Measurements from ENCODE around the gene RARS1. TPM values are rescaled to one million over a fixed set of nuclear protein-coding genes. Genes with fewer than 3 reads are reported as not detected.

Gene RARS1
- total and polyA plus RNA-seq, 2 of the 8 experiments (the other 6 are each of a cell fraction or from before 2014, with no cell fraction given): 30.2 to 108 TPM

GRCh38 chr5:168530621-168531150 lies 44.4 kb downstream of the RARS1 start:
- H2AFZ ChIP-seq (ENCODE audit: low read length): no peak overlapping the region
- H3K23ac ChIP-seq (ENCODE audit: insufficient read length): no peak overlapping the region
- H3K36me3 ChIP-seq (ENCODE audit: control insufficient read depth in 2 of 4, insufficient read depth in 4 of 4, low read length in 3 of 4): peaks cover 0 to 3% (median 0%) of the 10 kb centered on the region in 4 experiments; a peak in 1 of 8 replicates
- no peak overlapping the region for H2BK5ac ChIP-seq (ENCODE audit: low read depth, low read length)
- no peak for DNase-seq (ENCODE audit: low read depth in 1 of 2, low spot score in 2 of 2)
- no peak overlapping the region for H3K4me3 ChIP-seq (ENCODE audit: extremely low read depth in 1 of 4, insufficient read depth in 2 of 4, low read depth in 3 of 4, low read length in 4 of 4)
- CTCF ChIA-PET (ENCODE audit: partially characterized antibody): interaction anchor here (0.8 kb wide), 1 partner anchor 15 kb away, joined by 4 read pairs; no protein-coding TSS in a partner anchor
- POLR2A ChIA-PET (ENCODE audit: partially characterized antibody): interaction anchor here (1.6 kb wide), 1 partner anchor 48 kb away, joined by 5 read pairs; the partner anchor contains the start of gene PANK3
- FAIRE-seq: no peak
- H3K79me1 ChIP-seq (ENCODE audit: low read depth, low read length): no peaks in the 10 kb centered on the region
- no peak overlapping the region for H4K5ac ChIP-seq (ENCODE audit: insufficient read length, low read depth, low read length)
- no peak overlapping the region for H3K56ac ChIP-seq (replicated peaks; ENCODE audit: insufficient read length, low read depth, low read length)
- peak overlapping the region in 1 of 2 experiments; percentile 59; a peak in 1 of 4 replicates for H3K4me2 ChIP-seq (ENCODE audit: insufficient read depth in 1 of 2, low read depth in 2 of 2, low read length in 2 of 2)
- 91% methylated on average over 4 of the region's 4 CpGs; no CpG with 5 or more reads in 1 of the 2 experiments for WGBS, 2 experiments (ENCODE audit: extremely low coverage in 1 of 2, insufficient coverage in 1 of 2, insufficient read length in 1 of 2, insufficient replicate concordance in 2 of 2, low coverage in 1 of 2, low lambda C conversion rate in 2 of 2, missing lambda C conversion rate in 1 of 2)
- H3K79me2 ChIP-seq (ENCODE audit: control insufficient read depth in 1 of 2, insufficient read depth in 2 of 2, low read length in 2 of 2): no peaks in the 10 kb centered on the region
- no peak overlapping the region for H3K27ac ChIP-seq (ENCODE audit: low read depth, low read length)
- H3K4me1 ChIP-seq (replicated peaks in 1 of 4; ENCODE audit: control insufficient read depth in 3 of 4, insufficient read depth in 4 of 4, low read length in 3 of 4): peaks cover 0 to 11% (median 10%) of the 10 kb centered on the region in 4 experiments; a peak in 6 of 7 replicates
- no peak overlapping the region for H3K14ac ChIP-seq (ENCODE audit: insufficient read length)
- peaks cover 4 to 12% (median 11%) of the 10 kb centered on the region in 4 experiments for H3K27me3 ChIP-seq (replicated peaks in 1 of 4; ENCODE audit: control insufficient read depth in 3 of 4, extremely low read depth in 1 of 4, insufficient read depth in 3 of 4, low read length in 3 of 4)
- peaks cover 7% of the 10 kb centered on the region for H3K23me2 ChIP-seq (ENCODE audit: low read depth, low read length)
- TF ChIP-seq CBX8 (IDR thresholded peaks at IDR 0.05; ENCODE audit: borderline replicate concordance, low read depth, low read length): no peak
- TF ChIP-seq SP1 (IDR thresholded peaks at IDR 0.05; ENCODE audit: low read depth, low read length): no peak
- TF ChIP-seq POLR2A (IDR thresholded peaks at IDR 0.05; ENCODE audit: control extremely low read depth in 1 of 2, low read depth in 2 of 2, low read length in 2 of 2): no peak
- no peak for TF ChIP-seq CBX5 (IDR thresholded peaks at IDR 0.05; ENCODE audit: low read depth, low read length)
- TF ChIP-seq GABPA (IDR thresholded peaks at IDR 0.05; ENCODE audit: borderline replicate concordance, insufficient read depth, low read length): no peak
- TF ChIP-seq EZH2 (IDR thresholded peaks at IDR 0.05; ENCODE audit: low read depth, low read length, severe bottlenecking): no peak
- TF ChIP-seq KDM4A (IDR thresholded peaks at IDR 0.05; ENCODE audit: low read depth, low read length, severe bottlenecking): no peak
- TF ChIP-seq NRF1 (IDR thresholded peaks at IDR 0.05; ENCODE audit: low read depth, low read length): no peak
- no peak overlapping the region for H2BK120ac ChIP-seq (replicated peaks; ENCODE audit: low read depth, low read length)
- H3K9ac ChIP-seq (replicated peaks in 1 of 4; ENCODE audit: extremely low read depth in 1 of 4, low read depth in 3 of 4, low read length in 3 of 4): no peak overlapping the region
- H2BK15ac ChIP-seq (ENCODE audit: low read length): no peak overlapping the region
- no peak overlapping the region for H2AK5ac ChIP-seq (ENCODE audit: low read depth, low read length)
- no peak overlapping the region for H4K8ac ChIP-seq (ENCODE audit: extremely low read depth, insufficient read depth, low read length)
- H4K20me1 ChIP-seq (replicated peaks in 1 of 2; ENCODE audit: control insufficient read depth in 1 of 2, insufficient read depth in 2 of 2, low read length in 2 of 2): peaks cover 0 to 3% of the 10 kb centered on the region in 2 experiments
- H2BK20ac ChIP-seq (ENCODE audit: low read length): no peak overlapping the region
- no peak overlapping the region for H3K4ac ChIP-seq (replicated peaks; ENCODE audit: insufficient read length, low read depth, low read length)
- no peak overlapping the region for H3K18ac ChIP-seq (ENCODE audit: extremely low read depth, low read length)
- H4K91ac ChIP-seq (replicated peaks; ENCODE audit: insufficient read length, low read length): no peak overlapping the region
- H2BK12ac ChIP-seq (ENCODE audit: low read depth, low read length): no peak overlapping the region
- H3K9me3 ChIP-seq (ENCODE audit: insufficient read depth in 2 of 2, low read depth in 1 of 2, low read length in 1 of 2): peaks cover 0 to 5% of the 10 kb centered on the region in 2 experiments; a peak in 1 of 4 replicates
